Loucy (cell line): ENCODE data around the gene LDLRAD4.

Source experiments
- EZH2phosphoT487 ChIP-seq: fragments of 200-600 bp; IDR thresholded peaks from 2 replicates; pipeline ENCODE4 v1.6.1; 2018; ENCODE audit warnings: antibody characterized with exemption, mild to moderate bottlenecking, moderate library complexity, borderline replicate concordance
- TF ChIP-seq, protein P1 (sequence below): fragments of 200-600 bp; sonication (generic); conservative IDR thresholded peaks from 2 replicates; pipeline ENCODE4 v1.5.1; 2014; ENCODE audit warnings: mild to moderate bottlenecking, antibody characterized with exemption, low read length

GRCh38 chr18:13261661-13262357 is 43.2 kb downstream of the LDLRAD4 start:
- TF ChIP-seq, protein P1, sequence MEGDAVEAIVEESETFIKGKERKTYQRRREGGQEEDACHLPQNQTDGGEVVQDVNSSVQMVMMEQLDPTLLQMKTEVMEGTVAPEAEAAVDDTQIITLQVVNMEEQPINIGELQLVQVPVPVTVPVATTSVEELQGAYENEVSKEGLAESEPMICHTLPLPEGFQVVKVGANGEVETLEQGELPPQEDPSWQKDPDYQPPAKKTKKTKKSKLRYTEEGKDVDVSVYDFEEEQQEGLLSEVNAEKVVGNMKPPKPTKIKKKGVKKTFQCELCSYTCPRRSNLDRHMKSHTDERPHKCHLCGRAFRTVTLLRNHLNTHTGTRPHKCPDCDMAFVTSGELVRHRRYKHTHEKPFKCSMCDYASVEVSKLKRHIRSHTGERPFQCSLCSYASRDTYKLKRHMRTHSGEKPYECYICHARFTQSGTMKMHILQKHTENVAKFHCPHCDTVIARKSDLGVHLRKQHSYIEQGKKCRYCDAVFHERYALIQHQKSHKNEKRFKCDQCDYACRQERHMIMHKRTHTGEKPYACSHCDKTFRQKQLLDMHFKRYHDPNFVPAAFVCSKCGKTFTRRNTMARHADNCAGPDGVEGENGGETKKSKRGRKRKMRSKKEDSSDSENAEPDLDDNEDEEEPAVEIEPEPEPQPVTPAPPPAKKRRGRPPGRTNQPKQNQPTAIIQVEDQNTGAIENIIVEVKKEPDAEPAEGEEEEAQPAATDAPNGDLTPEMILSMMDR, result no peak
- TF ChIP-seq EZH2phosphoT487, result no peak
